Body of pancreas (tissue), 4 donors: ENCODE results near the gene TSEN34. TPM values are rescaled to one million over a fixed set of nuclear protein-coding genes. Genes with fewer than 3 reads are reported as not detected.
"Not testable (repeated sequence)": the region's sequence is repeated elsewhere in the genome, so short reads cannot be mapped to it uniquely, and the experiment has no call there.

Experiments used
- ATAC-seq: fragments of 150-250 bp; one replicate; pipeline ENCODE4 v1.9.1; 2016
- DNase-seq, 4 donors: peaks; one replicate each; pipeline ENCODE4 v3.0.0-alpha.2; 2019
- H3K27ac ChIP-seq, 4 donors: fragments of 200-600 bp; sonication (generic); 1 replicate in 3 of 4; 2 replicates in 1 of 4; pipeline versions ENCODE4 v1.5.1 to v1.6.1; 2016 to 2019; ENCODE audit warnings: mild to moderate bottlenecking in 1 of 4, mixed read lengths in 1 of 4, moderate library complexity in 1 of 4
- H3K27me3 ChIP-seq, 2 donors: fragments of 200-600 bp; sonication (generic); one replicate each; pipeline ENCODE4 v1.6.0; 2016; ENCODE audit warnings: mild to moderate bottlenecking in 1 of 2
- H3K36me3 ChIP-seq, 2 donors: fragments of 200-600 bp; sonication (generic); replicated peaks in 1 of 2; 2 replicates each; pipeline ENCODE4 v1.5.1; 2016; ENCODE audit warnings: low read depth in 2 of 2; ENCODE audit not compliant: insufficient read depth in 1 of 2
- H3K4me1 ChIP-seq: fragments of 200-600 bp; sonication (generic); one replicate; pipeline ENCODE4 v1.6.0; 2016
- H3K4me3 ChIP-seq, 2 donors: fragments of 200-600 bp; sonication (generic); 1 replicate in 1 of 2; 2 replicates in 1 of 2; pipeline ENCODE4 v1.5.1; 2016 to 2019
- H3K9me3 ChIP-seq, 3 donors: fragments of 200-600 bp; sonication (generic); 1 replicate in 2 of 3; 2 replicates in 1 of 3; pipeline ENCODE4 v1.5.1; 2016
- POLR2A ChIP-seq, 3 donors: fragments of 450-650 bp; IDR thresholded peaks; one replicate each; pipeline ENCODE4 v1.6.1; 2016; ENCODE audit warnings: antibody characterized with exemption in 3 of 3, mild to moderate bottlenecking in 2 of 3
- WGBS, 2 donors: methylation state at CpG; one replicate each; pipeline ENCODE4 v1.1.5; 2017; 5-methylcytosine and 5-hydroxymethylcytosine counted together
- intact Hi-C: fragments of 100-400 bp; cut with DNase I; formaldehyde crosslinking; loops from one replicate; pipeline ENCODE4 v1.15.1; 2023
- total RNA-seq, 2 donors: library from RNA; depleted of rRNA; stranded (reverse); fragments of >200 nt; gene quantifications; one replicate each; pipeline ENCODE4 v1.1.0, GENCODE V29; 2016
- TF ChIP-seq, protein P1 (sequence below), 7 experiments: fragments of 450-650 bp in 4 of 7; fragments of 200-600 bp in 3 of 7; sonication (generic) in 3 of 7; IDR thresholded peaks; one replicate each; pipeline ENCODE4 v1.5.1; 2016 to 2019; ENCODE audit warnings: antibody characterized with exemption in 7 of 7

Gene TSEN34
- total RNA-seq, 2 donors from 2014 or later, result 33.9 to 56.6 TPM

- TF ChIP-seq, protein P1, sequence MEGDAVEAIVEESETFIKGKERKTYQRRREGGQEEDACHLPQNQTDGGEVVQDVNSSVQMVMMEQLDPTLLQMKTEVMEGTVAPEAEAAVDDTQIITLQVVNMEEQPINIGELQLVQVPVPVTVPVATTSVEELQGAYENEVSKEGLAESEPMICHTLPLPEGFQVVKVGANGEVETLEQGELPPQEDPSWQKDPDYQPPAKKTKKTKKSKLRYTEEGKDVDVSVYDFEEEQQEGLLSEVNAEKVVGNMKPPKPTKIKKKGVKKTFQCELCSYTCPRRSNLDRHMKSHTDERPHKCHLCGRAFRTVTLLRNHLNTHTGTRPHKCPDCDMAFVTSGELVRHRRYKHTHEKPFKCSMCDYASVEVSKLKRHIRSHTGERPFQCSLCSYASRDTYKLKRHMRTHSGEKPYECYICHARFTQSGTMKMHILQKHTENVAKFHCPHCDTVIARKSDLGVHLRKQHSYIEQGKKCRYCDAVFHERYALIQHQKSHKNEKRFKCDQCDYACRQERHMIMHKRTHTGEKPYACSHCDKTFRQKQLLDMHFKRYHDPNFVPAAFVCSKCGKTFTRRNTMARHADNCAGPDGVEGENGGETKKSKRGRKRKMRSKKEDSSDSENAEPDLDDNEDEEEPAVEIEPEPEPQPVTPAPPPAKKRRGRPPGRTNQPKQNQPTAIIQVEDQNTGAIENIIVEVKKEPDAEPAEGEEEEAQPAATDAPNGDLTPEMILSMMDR (IDR thresholded peaks at IDR 0.05), result no peak
- TF ChIP-seq POLR2A (IDR thresholded peaks at IDR 0.05), result no peak
- ATAC-seq, result no peak
Observed at GRCh38 chr19:54191811-54192453, 824 bp downstream of the TSEN34 start.

DNA sequence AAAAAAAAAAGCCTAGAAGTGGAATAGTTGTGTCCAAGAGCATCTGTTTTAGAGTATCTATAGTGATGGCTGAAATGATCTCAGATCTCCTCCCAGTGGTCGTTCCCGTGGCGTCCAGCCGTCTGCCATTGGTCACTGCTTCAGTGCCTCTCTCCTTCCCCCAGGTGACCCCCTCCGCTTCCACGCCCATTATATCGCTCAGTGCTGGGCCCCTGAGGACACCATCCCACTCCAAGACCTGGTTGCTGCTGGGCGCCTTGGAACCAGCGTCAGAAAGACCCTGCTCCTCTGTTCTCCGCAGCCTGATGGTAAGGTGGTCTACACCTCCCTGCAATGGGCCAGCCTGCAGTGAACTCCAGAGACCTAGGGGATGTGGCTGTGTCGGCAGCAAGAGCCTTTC is 1.9 kb downstream of the TSEN34 start:
- Histone ChIP-seq H3K27ac (no peak overlapping the region), H3K9me3 (no peaks in the 10 kb centered on the region)
- 91 to 94% methylated on average over 11 of the region's 11 CpGs for WGBS, 2 donors

More at GRCh38 chr19:54191811-54192453, 824 bp downstream of the TSEN34 start:
- no peaks in the 10 kb centered on the region for H3K9me3 ChIP-seq
- no peaks in the 10 kb centered on the region for H3K27me3 ChIP-seq
- intact Hi-C loops, result no loop called here
- peak overlapping the region; percentile 94 to 100 (median 99) for H3K27ac ChIP-seq
- DNase-seq, result no peak
- peaks cover 34% of the 10 kb centered on the region for H3K4me1 ChIP-seq
- H3K4me3 ChIP-seq, result peak overlapping the region; percentile 86 to 93
- H3K36me3 ChIP-seq, result peaks cover 0 to 6% of the 10 kb centered on the region in 2 donors
- WGBS, 2 donors, result 58% methylated on average over 19 of the region's 19 CpGs

DNA sequence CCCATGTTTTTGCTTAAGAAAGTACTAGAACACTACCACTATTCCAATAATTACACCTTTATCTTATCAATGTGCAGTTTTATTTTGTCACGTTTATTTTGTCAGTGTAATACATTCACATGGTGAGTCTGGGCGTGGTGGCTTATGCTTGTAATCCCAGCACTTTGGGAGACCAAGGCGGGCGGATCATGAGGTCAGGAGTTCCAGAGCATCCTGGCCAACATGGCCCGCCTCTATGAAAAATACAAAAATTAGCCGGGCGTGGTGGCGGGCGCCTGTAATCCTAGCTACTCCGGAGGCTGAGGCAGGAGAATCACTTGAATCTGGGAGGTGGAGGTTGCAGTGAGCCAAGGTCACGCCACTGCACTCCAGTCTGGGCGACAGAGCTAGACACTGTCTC is 3.4 kb downstream of the TSEN34 start:
- H3K4me1 ChIP-seq, result peaks cover 14% of the 10 kb centered on the region
- intact Hi-C loops, H3K36me3 ChIP-seq, H3K27me3 ChIP-seq, H3K4me3 ChIP-seq, H3K9me3 ChIP-seq, H3K27ac ChIP-seq, DNase-seq, ATAC-seq: not testable (repeated sequence)
- WGBS, 2 donors, result 89 to 92% methylated on average over 12 of the region's 12 CpGs

More for the DNA sequence above, 1.9 kb downstream of the TSEN34 start:
- H3K4me3 ChIP-seq, result no peak overlapping the region
- intact Hi-C loops, result no loop called here
- no peak for ATAC-seq
- TF ChIP-seq, protein P1 (IDR thresholded peaks at IDR 0.05), result no peak
- no peak for TF ChIP-seq POLR2A (IDR thresholded peaks at IDR 0.05)
- H3K36me3 ChIP-seq, result peaks cover 0 to 6% of the 10 kb centered on the region in 2 donors
- H3K4me1 ChIP-seq, result peaks cover 23% of the 10 kb centered on the region
- DNase-seq, result no peak
- no peaks in the 10 kb centered on the region for H3K27me3 ChIP-seq

DNA sequence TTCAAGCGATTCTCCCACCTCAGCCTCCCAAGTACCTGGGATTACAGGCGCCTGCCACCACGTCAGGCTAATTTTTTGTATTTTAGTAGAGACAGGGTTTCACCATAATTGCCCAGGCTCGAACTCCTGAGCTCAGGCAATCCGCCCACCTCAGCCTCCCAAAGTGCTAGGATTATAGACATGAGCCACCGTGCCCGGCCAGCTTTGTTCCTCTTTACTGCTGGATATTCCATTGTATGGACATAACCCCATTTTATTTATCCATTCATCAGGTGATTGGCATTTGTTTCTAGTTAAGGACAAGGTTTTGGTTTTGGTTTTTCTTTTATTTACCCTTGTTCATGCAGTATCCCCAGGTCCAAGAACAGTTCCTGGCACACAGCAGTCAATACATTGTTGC is 5.4 kb downstream of the TSEN34 start:
- whole genome bisulfite sequencing, 2 donors, result 97% methylated on average over 7 of the region's 7 CpGs
- H3K4me1 ChIP-seq, result peaks cover 22% of the 10 kb centered on the region
- TF ChIP-seq POLR2A (IDR thresholded peaks at IDR 0.05), result no peak
- TF ChIP-seq, protein P1 (IDR thresholded peaks at IDR 0.05), result no peak
- H3K27me3 ChIP-seq, result no peaks in the 10 kb centered on the region
- no peaks in the 10 kb centered on the region for H3K9me3 ChIP-seq
- DNase-seq, result no peak
- H3K4me3 ChIP-seq, result no peak overlapping the region
- H3K27ac ChIP-seq, result no peak overlapping the region
- no peak for ATAC-seq
- peaks cover 0 to 6% of the 10 kb centered on the region in 2 donors for H3K36me3 ChIP-seq
- intact Hi-C loops, result no loop called here

DNA sequence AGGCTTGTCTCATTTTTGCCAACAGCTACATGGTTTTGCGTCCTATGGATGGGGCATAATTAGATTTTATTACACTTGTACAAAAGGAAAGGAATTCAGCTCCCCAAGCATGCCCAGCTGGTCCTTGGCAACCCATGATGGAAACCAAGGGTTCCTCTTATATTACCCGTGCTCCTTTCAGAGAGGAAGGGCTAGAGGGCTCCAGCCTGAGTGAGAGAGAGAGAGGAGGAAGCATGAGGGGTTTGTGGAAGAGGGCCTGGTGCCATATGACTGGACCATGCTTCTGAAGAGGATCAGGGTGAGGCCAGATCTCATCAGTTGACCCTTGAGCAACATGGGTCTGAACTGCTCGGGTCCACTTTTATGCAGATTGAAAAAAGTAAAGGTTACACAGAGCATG is 6.0 kb downstream of the TSEN34 start:
- 78 to 80% methylated on average over 3 of the region's 3 CpGs for WGBS, 2 donors
- no peak for DNase-seq
- no peak for ATAC-seq
- no peaks in the 10 kb centered on the region for H3K27me3 ChIP-seq
- H3K4me3 ChIP-seq, result no peak overlapping the region
- peaks cover 0 to 8% of the 10 kb centered on the region in 2 donors for H3K36me3 ChIP-seq
- no peaks in the 10 kb centered on the region for H3K9me3 ChIP-seq
- intact Hi-C loops, result no loop called here
- H3K27ac ChIP-seq, result no peak overlapping the region
- peaks cover 22% of the 10 kb centered on the region for H3K4me1 ChIP-seq
- no peak for TF ChIP-seq POLR2A (IDR thresholded peaks at IDR 0.05)
- TF ChIP-seq, protein P1 (IDR thresholded peaks at IDR 0.05), result no peak
